Stimulated activated CD8-positive, alpha-beta memory T cell treated with anti-CD3 and anti-CD28 coated beads, Interleukin-12 subunit alpha, Interleukin-12 subunit beta, amount 100 ng/mL, for 1 hour (primary cell): ENCODE data around the gene CAPRIN1.
"Not testable (repeated sequence)": the region's sequence is repeated elsewhere in the genome, so short reads cannot be mapped to it uniquely, and the experiment has no call there.

ENCODE experiments used
- DNase-seq: peaks from one replicate; pipeline ENCODE4 v3.0.0-alpha.2; 2020; ENCODE audit warnings: low read depth

CAPRIN1 gene

DNA sequence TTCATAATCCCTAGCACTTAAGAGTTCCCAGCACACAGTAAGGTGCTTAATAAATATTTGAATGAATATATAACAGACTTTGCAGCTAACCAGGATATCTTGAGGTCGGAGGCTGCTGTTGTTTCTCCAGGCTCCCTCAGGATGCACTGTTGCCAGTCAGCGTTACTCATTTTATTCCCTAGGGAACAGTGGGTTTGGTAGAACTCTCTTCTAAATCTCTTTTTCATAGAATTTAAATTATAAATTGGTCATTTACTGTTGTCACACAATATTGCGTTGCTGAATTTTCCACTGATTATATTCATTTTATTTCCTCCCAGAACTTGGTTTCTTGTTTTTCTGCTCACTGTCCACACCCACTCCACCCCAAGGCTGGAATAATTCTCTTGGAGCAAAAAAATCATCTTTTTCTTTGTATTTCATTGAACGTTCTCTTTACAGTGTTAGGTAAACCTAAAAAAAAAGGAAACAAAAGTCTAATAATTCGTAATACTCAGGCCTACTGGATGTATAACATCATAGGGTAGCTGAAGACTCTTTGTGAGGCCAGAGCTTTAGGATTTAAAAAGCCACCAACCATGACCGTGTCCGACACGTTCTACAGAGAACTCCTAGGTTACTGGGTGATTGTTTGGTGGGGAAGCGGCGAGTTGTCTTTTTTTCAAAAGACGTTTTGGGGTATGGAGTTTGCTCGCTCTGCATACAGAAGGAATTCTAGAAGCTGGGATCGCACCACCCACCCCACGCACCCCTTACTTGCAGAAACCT, 766 bp upstream of the CAPRIN1 start:
- no peak for DNase-seq

DNA sequence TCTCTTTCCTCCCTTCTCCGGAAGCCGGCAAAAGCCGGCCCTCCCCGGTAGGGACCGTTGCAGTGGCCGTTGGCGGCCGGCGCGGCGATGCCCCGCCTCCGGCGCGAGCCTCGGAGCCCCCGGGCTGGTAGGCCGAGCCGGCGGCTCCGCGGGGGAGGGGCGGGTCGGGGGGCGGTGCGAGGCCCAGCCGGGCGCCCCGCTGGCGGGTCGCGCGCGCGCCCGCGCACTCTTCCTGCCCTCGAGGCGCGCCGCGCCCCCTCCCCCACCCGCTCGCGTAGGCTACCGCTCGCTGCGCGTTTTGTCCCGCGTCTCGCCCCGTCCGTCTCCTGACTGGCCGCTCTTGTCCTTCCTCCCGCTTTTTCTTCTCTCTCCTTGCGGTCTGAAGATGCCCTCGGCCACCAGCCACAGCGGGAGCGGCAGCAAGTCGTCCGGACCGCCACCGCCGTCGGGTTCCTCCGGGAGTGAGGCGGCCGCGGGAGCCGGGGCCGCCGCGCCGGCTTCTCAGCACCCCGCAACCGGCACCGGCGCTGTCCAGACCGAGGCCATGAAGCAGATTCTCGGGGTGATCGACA, 591 bp downstream of the CAPRIN1 start:
- DNase-seq, result peak; percentile 79

DNA sequence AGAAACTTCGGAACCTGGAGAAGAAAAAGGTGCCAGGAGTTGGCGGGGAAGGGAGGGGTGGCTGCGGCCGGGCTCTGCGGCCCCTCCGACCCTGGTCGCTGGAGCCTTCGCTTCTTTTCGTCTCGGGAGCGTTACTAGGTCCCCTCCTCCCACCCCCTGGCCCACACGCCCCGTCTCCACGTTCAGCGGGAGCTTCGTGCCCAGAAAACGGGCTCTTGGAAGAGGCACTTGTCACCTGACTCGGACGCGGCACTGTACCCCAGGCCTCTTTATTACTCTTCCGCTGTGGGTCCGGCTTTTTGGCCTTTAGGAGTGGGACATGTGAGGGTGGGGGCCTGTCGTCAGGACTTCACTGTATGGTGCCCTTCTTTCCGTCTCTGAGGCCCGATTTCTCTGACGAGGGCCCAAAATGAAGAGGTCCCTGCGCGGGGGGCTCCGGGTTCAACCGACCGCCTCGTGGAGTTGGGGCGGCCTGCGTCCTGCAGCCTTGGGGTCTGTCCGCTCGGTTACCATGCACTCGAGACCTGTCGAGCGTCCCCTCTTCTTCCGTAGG, 1.2 kb downstream of the CAPRIN1 start:
- no peak for DNase-seq

DNA sequence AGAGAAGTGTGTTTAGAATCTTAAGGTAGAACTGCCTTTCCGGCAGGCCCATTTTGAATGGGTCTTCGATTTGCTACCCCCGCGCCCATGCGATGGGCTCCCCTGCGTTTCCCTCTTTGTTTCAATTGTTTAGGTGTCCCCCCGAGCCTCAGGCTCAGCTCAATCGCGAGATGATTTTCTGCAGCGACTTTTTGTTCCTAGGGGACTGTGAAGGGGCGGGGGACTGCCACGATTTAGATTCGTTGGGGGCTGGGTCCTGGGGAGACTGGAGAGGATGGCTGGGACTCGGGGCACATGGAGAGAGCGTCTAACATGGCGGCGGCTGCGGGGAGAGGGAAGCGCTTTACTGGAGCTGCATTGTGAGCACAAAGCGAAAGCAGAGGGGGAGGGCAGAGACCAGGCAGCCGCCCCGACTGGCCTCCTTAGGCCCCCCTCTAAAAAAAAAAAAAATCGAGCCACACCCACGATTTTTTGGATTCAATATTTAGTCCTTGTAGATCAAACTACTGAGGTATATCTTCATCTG, 1.7 kb downstream of the CAPRIN1 start:
- DNase-seq, result peak; percentile 56

DNA sequence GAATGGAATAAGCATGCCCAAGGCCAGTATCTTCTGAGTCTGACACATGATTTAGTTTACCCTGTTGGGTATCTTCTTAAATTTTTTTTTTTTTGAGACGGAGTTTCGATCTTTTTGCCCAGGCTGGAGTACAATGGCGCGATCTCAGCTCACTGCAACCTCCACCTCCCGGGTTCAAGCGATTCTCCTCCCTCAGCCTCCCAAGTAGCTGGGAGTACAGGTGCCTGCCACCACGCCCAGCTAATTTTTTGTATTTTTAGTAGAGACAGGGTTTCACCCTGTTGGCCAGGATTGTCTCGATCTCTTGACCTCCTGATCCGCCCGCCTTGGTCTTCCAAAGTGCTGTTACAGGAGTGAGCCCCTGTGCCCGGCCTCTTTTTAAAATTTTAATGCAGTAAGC, 2.8 kb downstream of the CAPRIN1 start:
- DNase-seq, result not testable (repeated sequence)

DNA sequence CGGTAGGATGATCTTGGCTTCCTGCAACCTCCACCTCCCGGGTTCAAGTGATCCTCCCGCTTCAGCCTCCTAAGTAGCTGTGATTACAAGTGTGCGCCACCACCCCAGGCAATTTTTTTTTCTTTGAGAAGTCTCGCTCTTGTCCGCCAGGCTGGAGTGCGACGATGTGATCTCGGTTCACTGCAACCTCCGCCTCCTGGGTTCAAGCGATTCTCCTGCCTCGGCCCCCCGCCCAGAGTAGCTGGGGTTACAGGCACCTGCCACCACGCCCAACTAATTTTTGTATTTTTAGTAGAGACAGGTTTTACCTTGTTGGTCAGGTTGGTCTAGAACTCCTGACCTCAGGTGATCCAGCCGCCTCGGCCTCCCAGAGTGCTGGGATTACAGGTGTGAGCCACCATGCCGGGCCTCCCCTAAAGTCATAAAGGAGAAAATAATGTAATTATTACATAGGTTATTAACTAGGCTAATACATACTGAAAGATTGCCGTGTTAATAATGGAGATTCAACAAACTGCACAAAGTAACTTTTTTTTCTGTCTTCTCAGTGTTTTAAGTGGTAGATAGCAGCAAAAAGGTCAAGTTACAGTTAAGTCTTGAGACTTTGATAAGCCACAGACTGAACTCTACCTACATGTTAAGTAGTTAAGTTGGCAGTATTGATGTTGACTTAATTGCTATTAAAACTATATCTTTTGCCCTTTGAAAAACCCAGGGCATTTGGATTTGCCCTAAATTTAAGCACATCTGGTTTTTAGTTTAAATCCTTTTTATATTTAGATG, 3.9 kb downstream of the CAPRIN1 start:
- DNase-seq, result no peak

DNA sequence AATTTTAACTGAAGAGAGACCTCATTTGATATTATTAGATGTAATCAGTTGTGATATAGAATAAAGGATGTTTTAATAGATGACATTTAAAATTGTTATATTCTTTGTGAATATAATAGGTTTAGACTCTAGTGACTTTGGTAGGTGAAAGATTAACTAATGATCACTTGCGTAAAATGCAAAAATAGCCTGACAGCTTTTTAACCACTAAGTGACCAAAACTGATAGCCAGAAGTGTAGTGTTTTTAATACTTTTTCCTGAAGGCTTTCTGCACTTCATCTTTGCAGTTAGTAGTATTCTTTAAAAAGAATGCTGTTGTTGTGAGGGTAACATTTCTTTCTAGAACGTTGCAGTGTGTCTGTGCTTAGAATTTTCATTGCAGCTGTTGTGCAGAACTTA, 5.1 kb downstream of the CAPRIN1 start:
- no peak for DNase-seq

DNA sequence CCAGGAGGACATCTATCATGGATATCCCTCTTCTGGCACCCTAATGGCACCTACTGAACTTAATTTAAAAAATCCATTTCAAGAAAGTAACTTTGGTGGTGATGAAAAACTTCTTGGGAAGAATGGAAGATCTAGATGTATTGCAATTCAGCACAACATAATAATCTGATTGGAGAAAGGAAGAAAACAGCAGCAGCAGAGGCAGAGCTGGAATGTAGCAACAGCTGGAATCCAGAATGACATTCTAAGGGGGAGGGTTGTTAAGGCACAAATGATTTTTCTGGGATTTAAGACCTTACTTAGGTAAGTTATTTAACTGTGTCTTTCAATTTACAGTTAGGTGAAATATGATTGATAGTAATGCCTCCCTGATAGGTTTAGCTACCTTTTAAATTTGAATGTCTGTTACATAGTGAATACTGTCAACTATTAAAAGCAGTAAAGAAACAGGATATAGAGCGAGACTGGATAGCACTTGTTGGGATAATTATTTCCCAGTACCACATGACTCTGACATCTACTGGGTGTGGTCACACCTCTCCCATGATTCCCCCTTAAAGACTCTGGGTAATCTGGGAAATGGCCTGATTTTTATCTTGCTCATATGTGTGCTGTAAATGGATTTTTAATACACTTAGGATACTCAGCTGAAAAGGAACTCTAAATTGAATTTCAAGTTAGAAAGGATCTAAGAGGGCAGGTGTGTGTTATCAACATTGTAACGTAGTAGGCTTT, 11.7 kb downstream of the CAPRIN1 start:
- no peak for DNase-seq

DNA sequence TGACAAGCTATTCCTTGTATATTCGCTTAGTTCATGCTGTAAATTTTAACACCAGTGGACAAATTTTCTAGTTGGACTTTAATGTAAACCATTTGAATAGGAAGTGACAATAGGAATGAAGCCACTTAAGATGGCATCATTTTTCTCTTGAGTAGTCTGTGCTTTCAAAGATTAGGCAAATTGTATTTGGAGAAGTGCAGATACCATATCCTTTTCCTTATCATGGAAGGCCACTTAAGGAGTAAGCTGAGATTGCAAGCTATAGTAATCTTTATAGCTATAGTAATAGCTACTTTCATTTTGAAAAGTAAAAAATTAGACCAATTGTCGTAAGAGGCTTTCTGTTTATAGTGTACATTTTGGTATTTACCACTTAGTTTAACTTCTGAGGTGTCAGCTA, 12.8 kb downstream of the CAPRIN1 start:
- DNase-seq, result no peak

DNA sequence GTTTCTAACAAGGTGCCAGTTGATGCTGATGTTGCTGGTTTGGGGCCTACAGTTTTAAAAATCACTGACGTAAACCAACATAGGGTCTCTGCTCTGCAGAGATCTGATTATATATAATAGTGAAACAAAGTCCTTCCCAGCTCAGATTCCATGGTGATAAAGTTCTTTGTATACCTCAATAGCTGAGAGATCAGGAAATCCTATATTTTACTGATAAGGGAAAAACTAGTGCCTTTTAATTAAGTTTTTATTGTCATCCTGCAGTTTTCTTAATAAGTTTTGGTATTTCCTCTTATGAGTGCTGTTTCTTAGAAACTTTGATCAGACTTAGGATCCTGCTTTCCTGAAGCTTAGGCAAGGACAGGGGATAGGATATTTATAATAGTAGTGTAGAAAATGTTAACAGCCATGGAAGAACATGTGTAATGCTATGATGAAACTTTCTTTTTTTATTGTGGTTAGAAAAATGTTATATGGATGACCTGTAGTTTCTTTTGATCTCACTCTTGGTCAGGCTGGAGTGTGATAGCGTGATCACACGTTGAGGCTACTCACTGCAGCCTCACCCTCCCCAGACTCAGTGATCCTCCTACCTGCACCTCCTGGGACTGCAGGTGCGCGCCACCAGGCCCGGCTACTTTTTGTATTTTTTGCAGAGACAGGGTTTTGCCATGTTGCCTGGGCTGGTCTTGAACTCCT, 14.1 kb downstream of the CAPRIN1 start:
- DNase-seq, result no peak

DNA sequence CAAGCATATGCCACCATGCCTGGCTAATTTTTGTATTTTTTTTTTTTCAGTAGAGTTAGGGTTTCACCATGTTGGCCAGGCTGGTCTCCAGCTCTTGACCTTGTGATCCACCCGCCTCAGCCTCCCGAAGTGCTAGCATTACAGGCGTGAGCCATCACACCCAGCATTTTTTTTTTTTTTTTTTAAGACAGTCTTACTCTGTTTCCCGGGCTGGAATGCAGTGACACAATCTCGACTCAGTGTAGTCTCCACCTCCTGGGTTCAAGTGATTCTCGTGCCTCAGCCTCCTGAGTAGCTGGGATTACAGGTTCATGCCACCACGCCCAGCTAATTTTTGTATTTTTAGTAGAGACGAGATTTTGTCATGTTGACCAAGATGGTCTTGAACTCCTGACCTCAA, 15.2 kb downstream of the CAPRIN1 start:
- DNase-seq, result not testable (repeated sequence)

DNA sequence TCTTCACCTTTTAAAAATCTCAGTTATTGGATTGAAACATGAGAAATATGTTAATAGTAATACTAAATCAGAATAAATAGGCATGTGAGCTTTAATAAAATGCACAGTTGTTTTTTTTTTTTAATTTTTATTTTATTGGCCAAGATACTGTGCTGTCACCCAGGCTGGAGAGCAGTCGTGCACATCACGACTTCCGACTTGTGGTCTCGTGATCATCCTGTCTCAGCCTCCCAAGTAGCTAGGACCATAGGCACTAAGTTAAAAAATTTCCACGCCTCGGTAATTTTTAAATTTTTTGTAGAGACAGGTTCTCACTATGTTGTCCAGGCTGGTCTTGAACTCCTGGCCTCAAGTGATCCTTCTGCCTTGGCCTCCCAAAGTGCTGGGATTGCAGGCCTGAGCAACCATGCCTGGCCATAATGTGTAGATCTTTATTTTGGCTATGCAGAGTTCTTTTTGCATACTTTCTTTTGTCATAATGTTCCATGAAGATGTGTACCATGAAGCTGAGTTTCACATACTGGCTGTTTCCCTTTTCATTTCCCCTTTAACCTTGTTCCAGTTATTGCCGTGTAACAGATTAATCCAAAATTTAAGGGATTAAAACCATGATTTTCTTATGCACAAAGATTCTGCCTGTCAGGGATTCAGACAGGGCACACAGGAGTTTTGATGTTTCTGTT, 16.0 kb downstream of the CAPRIN1 start:
- no peak for DNase-seq

DNA sequence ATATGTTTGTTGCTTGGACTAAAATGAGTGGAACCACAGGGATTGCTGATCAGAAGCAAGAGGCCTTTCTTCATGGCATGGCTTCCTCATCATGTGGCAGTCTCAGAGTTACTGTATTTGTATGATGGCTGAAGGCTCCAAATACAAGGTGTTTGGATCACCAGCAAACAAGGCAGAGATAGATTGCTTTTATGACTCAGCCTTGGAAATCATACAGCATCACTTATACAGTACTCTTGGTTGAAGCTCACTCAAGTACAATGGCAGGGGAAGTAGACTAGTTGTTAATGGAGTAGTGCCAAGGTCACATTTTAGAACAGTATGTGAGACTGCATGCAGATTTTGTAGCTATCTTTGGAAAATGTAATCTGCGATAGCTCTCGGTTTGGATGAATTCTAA, 16.6 kb downstream of the CAPRIN1 start:
- DNase-seq, result no peak

DNA sequence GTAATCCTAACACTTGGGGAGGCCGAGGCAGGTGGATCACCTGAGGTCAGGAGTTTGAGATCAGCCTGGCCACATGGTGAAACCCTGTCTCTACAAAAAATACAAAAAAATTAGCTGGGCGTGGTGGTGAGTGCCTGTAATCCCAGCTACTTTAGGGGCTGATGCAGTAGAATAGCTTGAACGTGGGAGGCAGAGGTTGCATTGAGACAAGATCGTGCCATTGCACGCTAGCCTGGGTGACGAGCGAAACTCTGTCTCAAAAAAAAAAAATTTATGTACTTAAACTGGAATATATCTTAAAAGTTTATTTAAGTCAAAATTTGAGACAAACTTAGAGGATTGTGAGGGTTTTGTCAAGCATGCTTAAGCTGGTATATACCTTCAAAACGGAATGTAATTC, 19.8 kb downstream of the CAPRIN1 start:
- DNase-seq, result not testable (repeated sequence)

DNA sequence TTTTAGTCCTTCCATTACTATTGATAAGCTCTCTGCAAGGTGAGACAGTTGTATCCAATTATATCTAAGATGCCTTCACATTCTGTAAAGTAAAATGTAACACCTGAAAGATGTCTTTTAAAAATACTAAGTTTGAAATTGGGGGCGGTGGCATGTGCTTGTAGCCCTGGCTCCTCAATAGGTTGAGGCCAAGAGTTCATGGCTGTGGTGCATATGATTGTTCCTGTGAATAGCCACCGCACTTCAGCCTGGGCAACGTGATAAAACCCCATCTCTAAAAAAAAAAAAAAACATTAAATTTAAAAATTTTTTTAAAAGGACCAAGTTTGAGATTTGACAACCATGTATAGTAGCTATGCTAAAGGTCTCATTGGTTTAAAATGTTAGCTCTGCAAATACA, 20.5 kb downstream of the CAPRIN1 start:
- DNase-seq, result no peak

DNA sequence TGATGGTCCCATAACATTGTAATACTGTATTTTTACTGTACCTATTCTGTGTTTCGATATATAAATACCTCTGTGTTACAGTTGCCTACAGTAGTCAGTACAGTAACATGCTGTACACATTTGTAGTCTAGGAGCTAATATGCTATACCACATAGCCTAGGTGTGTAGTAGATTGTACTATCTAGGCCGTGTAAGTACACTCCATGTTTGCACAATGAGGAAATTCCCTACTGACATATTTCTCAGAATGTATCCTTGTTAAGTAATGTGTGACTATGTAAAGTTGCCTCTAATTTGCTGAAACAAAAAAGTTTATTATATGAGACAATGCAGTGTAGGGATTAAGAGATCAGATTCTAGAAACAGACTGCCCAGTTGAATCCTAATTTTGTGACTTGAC, 21.3 kb downstream of the CAPRIN1 start:
- DNase-seq, result no peak

DNA sequence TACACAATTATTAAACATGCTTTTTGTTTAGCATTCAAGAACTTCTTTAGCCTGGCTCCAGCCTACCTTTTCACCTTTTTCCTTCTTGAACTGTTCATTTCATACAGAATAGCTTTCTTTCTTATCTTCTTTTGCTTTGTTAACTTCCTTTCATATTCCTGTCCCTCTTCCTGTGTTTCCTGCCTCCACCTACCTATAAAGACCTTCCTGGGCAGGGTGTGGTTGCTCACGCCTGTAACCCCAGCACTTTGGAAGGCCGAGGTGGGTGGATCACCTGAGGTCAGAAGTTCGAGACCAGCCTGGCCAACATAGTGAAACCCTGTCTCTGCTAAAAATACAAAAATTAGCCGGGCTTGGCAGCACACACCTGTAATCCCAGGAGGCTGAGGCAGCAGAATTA, 22.9 kb downstream of the CAPRIN1 start:
- no peak for DNase-seq

DNA sequence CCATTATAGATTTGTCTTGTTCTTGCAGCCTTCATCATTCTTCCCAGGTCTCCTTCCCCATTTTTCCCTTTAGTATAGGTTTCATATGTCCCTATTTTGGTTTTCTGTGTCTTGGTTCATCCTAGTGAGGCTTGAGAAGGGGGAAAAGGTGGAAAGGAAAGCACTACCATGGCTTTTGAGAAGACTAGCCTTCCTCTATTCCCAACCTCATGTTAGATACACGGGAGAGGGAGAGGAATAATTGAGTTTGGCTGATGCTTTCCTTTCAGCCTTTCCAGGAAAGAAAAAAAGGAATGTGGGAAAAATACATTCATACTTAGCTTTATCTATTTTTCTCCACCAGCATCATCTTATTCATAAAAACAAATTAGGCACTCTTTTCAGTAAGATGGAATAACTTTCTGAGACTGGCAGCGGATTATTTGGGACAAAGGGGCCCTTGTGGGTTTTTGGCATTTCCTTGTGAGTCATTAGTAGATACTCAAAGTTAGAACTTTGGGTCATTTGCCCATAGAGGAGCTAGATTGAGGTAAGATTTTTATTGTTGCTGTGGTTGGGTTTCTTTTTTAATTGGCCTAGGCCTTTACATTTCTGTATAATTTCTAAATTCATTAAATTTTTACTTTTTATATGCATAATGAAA, 23.8 kb downstream of the CAPRIN1 start:
- DNase-seq, result no peak

DNA sequence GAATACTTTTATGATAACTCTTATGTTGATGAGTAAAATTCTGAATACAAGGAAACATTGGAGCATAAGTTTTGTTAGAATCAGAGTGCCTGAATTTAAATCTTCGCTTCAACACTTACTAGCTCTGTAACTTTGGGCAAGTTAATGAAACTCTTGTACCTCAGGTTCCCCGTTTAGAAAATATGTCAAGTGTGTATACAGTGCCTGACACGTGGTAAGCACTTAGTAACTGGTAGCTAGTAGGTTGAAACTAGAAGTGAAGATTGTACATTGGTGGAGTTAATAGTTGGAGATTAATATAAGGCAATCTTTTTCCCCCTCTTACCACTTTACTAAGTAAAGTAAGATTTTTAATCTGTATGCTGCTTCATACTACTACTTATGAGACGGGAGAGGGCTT, 29.1 kb downstream of the CAPRIN1 start:
- DNase-seq, result no peak

DNA sequence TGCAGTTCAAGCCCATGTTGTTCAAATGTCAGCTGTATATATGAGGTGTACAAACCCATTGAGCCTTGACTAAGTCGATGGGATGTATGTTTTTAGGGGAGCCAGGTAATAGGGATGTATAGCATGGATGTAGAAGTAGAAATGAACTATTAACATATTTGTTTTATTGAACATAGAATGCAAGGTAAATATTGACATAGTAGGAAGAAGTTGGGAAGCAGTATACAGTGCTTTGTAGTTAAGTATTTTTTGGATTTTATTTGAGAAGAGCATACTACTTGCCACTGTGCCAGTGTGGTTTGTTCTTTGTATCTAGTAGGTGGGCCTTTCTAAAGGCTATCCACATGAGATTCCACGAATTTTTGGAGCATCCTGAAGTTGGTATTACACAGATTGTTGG, 33.1 kb downstream of the CAPRIN1 start:
- DNase-seq, result no peak
